ENCODE results near the gene UROS. TPM values are rescaled to one million over a fixed set of nuclear protein-coding genes. Genes with fewer than 3 reads are reported as not detected.

UROS gene
- total RNA-seq, 1 donor from 2014 or later: 64.6 TPM

- no peak overlapping the region for H3K4me3 ChIP-seq (ENCODE audit: insufficient read depth, low read depth, low read length)
- Mint-ChIP-seq H3K4me3 (ENCODE audit: unreplicated experiment) (no peak overlapping the region), H3K4me1 (ENCODE audit: low read depth, unreplicated experiment) (peaks cover 4% of the 10 kb centered on the region), H3K27ac (ENCODE audit: unreplicated experiment) (no peak overlapping the region), H3K9me3 (ENCODE audit: unreplicated experiment) (peaks cover 2% of the 10 kb centered on the region), H3K27me3 (ENCODE audit: low read depth, unreplicated experiment) (peaks cover 18% of the 10 kb centered on the region), H3K36me3 (ENCODE audit: low read depth, unreplicated experiment) (peaks cover 7% of the 10 kb centered on the region)
- H3K79me2 ChIP-seq (ENCODE audit: insufficient read depth, low read length): no peaks in the 10 kb centered on the region
- H3K9me3 ChIP-seq (ENCODE audit: insufficient read depth, low read depth, low read length): no peaks in the 10 kb centered on the region
- no peak overlapping the region for H3K4me2 ChIP-seq (ENCODE audit: low read length)
- H3K4me1 ChIP-seq (ENCODE audit: insufficient read depth, low read length): no peaks in the 10 kb centered on the region
- no peaks in the 10 kb centered on the region for H3K27me3 ChIP-seq (ENCODE audit: insufficient read depth, low read length)
- no peak overlapping the region for H3K27ac ChIP-seq (ENCODE audit: low read depth, low read length)
- H3K9ac ChIP-seq (ENCODE audit: low read length): no peak overlapping the region
- DNase-seq (ENCODE audit: low read depth) (no peak), FAIRE-seq (no peak)
- H2AFZ ChIP-seq (ENCODE audit: low read depth, low read length): no peak overlapping the region
- H3K36me3 ChIP-seq (ENCODE audit: insufficient read depth, low read length): no peaks in the 10 kb centered on the region
- no peaks in the 10 kb centered on the region for H4K20me1 ChIP-seq (ENCODE audit: insufficient read depth, low read length)
- TF ChIP-seq EZH2 (IDR thresholded peaks at IDR 0.05; ENCODE audit: insufficient read depth, low read length) (no peak), CTCF (IDR thresholded peaks at IDR 0.05; ENCODE audit: insufficient read depth, low read depth, low read length) (no peak)
Observed at GRCh38 chr10:125772112-125772863, 50.8 kb downstream of the UROS start.

GRCh38 chr10:125770844-125771243 lies 52.2 kb downstream of the UROS start:
- Histone ChIP-seq H3K27ac (ENCODE audit: low read depth, low read length) (no peak overlapping the region), H3K36me3 (ENCODE audit: insufficient read depth, low read length) (peaks cover 2% of the 10 kb centered on the region), H3K27me3 (ENCODE audit: insufficient read depth, low read length) (no peaks in the 10 kb centered on the region), H3K4me3 (ENCODE audit: insufficient read depth, low read depth, low read length) (no peak overlapping the region), H4K20me1 (ENCODE audit: insufficient read depth, low read length) (no peaks in the 10 kb centered on the region), H2AFZ (ENCODE audit: low read depth, low read length) (no peak overlapping the region), H3K9me3 (ENCODE audit: insufficient read depth, low read depth, low read length) (no peaks in the 10 kb centered on the region), H3K79me2 (ENCODE audit: insufficient read depth, low read length) (no peaks in the 10 kb centered on the region), H3K4me1 (ENCODE audit: insufficient read depth, low read length) (no peaks in the 10 kb centered on the region), H3K4me2 (ENCODE audit: low read length) (no peak overlapping the region), H3K9ac (ENCODE audit: low read length) (no peak overlapping the region)
- no peaks in the 10 kb centered on the region for H3K9me3 Mint-ChIP-seq (ENCODE audit: unreplicated experiment)
- H3K27me3 Mint-ChIP-seq (ENCODE audit: low read depth, unreplicated experiment): peaks cover 4% of the 10 kb centered on the region
- peaks cover 4% of the 10 kb centered on the region for H3K4me1 Mint-ChIP-seq (ENCODE audit: low read depth, unreplicated experiment)
- TF ChIP-seq EZH2 (IDR thresholded peaks at IDR 0.05; ENCODE audit: insufficient read depth, low read length) (no peak), CTCF (IDR thresholded peaks at IDR 0.05; ENCODE audit: insufficient read depth, low read depth, low read length) (no peak)
- no peak for FAIRE-seq
- H3K27ac Mint-ChIP-seq (ENCODE audit: unreplicated experiment): no peak overlapping the region
- peaks cover 7% of the 10 kb centered on the region for H3K36me3 Mint-ChIP-seq (ENCODE audit: low read depth, unreplicated experiment)
- H3K4me3 Mint-ChIP-seq (ENCODE audit: unreplicated experiment): no peak overlapping the region
- DNase-seq (ENCODE audit: low read depth): no peak

GRCh38 chr10:125769175-125769574 lies 53.9 kb downstream of the UROS start:
- Mint-ChIP-seq H3K9me3 (ENCODE audit: unreplicated experiment) (no peaks in the 10 kb centered on the region), H3K4me3 (ENCODE audit: unreplicated experiment) (no peak overlapping the region), H3K27me3 (ENCODE audit: low read depth, unreplicated experiment) (no peaks in the 10 kb centered on the region), H3K27ac (ENCODE audit: unreplicated experiment) (no peak overlapping the region), H3K36me3 (ENCODE audit: low read depth, unreplicated experiment) (peaks cover 13% of the 10 kb centered on the region), H3K4me1 (ENCODE audit: low read depth, unreplicated experiment) (peaks cover 4% of the 10 kb centered on the region)
- no peak overlapping the region for H3K4me3 ChIP-seq (ENCODE audit: insufficient read depth, low read depth, low read length)
- H3K36me3 ChIP-seq (ENCODE audit: insufficient read depth, low read length): peaks cover 10% of the 10 kb centered on the region
- no peaks in the 10 kb centered on the region for H3K4me1 ChIP-seq (ENCODE audit: insufficient read depth, low read length)
- H2AFZ ChIP-seq (ENCODE audit: low read depth, low read length): no peak overlapping the region
- no peak overlapping the region for H3K27ac ChIP-seq (ENCODE audit: low read depth, low read length)
- no peaks in the 10 kb centered on the region for H3K79me2 ChIP-seq (ENCODE audit: insufficient read depth, low read length)
- TF ChIP-seq CTCF (IDR thresholded peaks at IDR 0.05; ENCODE audit: insufficient read depth, low read depth, low read length): no peak
- no peak for TF ChIP-seq EZH2 (IDR thresholded peaks at IDR 0.05; ENCODE audit: insufficient read depth, low read length)
- H3K4me2 ChIP-seq (ENCODE audit: low read length): no peak overlapping the region
- FAIRE-seq: no peak
- H3K9ac ChIP-seq (ENCODE audit: low read length): no peak overlapping the region
- H4K20me1 ChIP-seq (ENCODE audit: insufficient read depth, low read length): no peaks in the 10 kb centered on the region
- DNase-seq (ENCODE audit: low read depth): no peak
- H3K27me3 ChIP-seq (ENCODE audit: insufficient read depth, low read length): no peaks in the 10 kb centered on the region
- H3K9me3 ChIP-seq (ENCODE audit: insufficient read depth, low read depth, low read length): no peaks in the 10 kb centered on the region

All from astrocyte (in vitro differentiated cells and primary cell).